AML-193 (cell line): ENCODE measurements around the gene AGAP2.
"Not testable (repeated sequence)": the region's sequence is repeated elsewhere in the genome, so short reads cannot be mapped to it uniquely, and the experiment has no call there.

Source experiments
- DNase-seq, 2 experiments: peaks; one replicate each; lab custom pipeline; 2025; lab: John Stamatoyannopoulos, UW

AGAP2 gene

GRCh38 chr12:57722716-57723629, 15.6 kb downstream of the AGAP2 start:
- DNase-seq, result no peak

GRCh38 chr12:57721846-57722608, 16.5 kb downstream of the AGAP2 start:
- not testable (repeated sequence) for DNase-seq

GRCh38 chr12:57720606-57721595, 17.6 kb downstream of the AGAP2 start:
- DNase-seq, result no peak

- no peak for DNase-seq
Observed at GRCh38 chr12:57719777-57720605, 18.6 kb downstream of the AGAP2 start.

GRCh38 chr12:57718641-57719528, 19.7 kb downstream of the AGAP2 start:
- DNase-seq, result no peak

GRCh38 chr12:57717846-57718640, 20.5 kb downstream of the AGAP2 start:
- DNase-seq, result no peak

GRCh38 chr12:57717131-57717530, 21.4 kb downstream of the AGAP2 start:
- no peak for DNase-seq

- no peak for DNase-seq
Observed at GRCh38 chr12:57716305-57716704, 22.2 kb downstream of the AGAP2 start.

GRCh38 chr12:57715786-57716185, 22.8 kb downstream of the AGAP2 start:
- no peak for DNase-seq

GRCh38 chr12:57715036-57715748, 23.4 kb downstream of the AGAP2 start:
- not testable (repeated sequence) for DNase-seq

GRCh38 chr12:57713209-57713608, 25.3 kb downstream of the AGAP2 start:
- no peak for DNase-seq

GRCh38 chr12:57712701-57713100, 25.8 kb downstream of the AGAP2 start:
- DNase-seq, result no peak

GRCh38 chr12:57708296-57708695, 30.2 kb downstream of the AGAP2 start:
- no peak for DNase-seq

- DNase-seq, result no peak
Observed at GRCh38 chr12:57707250-57707649, 31.3 kb downstream of the AGAP2 start.

- no peak for DNase-seq
Observed at GRCh38 chr12:57700317-57700716, 38.2 kb downstream of the AGAP2 start.

GRCh38 chr12:57698414-57698813, 40.1 kb downstream of the AGAP2 start:
- DNase-seq, result no peak

GRCh38 chr12:57697076-57697475, 41.5 kb downstream of the AGAP2 start:
- no peak for DNase-seq

GRCh38 chr12:57695770-57696432, 42.6 kb downstream of the AGAP2 start:
- no peak for DNase-seq
